ENCODE data around the gene BTNL9. TPM values are rescaled to one million over a fixed set of nuclear protein-coding genes. Genes with fewer than 3 reads are reported as not detected.

The BTNL9 gene
- polyA plus RNA-seq, 1 of the 3 experiments (the other 2 are of a cell fraction): not detected

DNA sequence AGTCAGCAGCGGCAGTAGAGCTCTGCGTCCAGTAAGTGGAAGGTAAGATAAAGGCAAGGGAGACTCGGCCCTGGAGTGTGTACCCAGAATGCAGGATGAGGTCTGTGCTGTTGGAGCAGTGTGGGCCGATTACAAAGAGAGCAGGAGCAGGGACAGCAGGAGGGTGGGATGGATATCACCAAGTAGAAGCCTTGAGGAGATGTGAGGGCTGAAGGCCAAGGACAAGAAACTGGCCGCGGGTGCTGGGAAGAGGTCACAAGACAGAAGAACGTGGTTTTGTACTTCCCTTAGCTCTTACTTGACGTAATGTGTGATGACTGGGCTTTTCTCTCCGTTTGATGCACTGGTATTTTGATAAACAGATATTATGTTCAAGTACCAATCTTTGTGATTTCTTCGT, 47.2 kb downstream of the BTNL9 start:
- Histone ChIP-seq H3K27me3 (ENCODE audit: insufficient read depth) (peaks cover 28% of the 10 kb centered on the region), H3K9me2 (no peaks in the 10 kb centered on the region), H4K20me1 (ENCODE audit: insufficient read depth) (no peaks in the 10 kb centered on the region), H3K79me2 (ENCODE audit: insufficient read depth) (no peaks in the 10 kb centered on the region), H3K36me3 (replicated peaks in 1 of 2; ENCODE audit: control insufficient read depth in 1 of 2, insufficient read depth in 2 of 2, low read length in 1 of 2) (no peaks in the 10 kb centered on the region), H3K4me2 (no peak overlapping the region), H3K27ac (ENCODE audit: low read depth in 2 of 2, low read length in 1 of 2) (no peak overlapping the region), H3K4me1 (ENCODE audit: control insufficient read depth in 1 of 2, insufficient read depth in 2 of 2, low read depth in 1 of 2, low read length in 1 of 2) (no peaks in the 10 kb centered on the region), H3K4me3 (ENCODE audit: low read depth in 2 of 2, low read length in 1 of 2) (no peak overlapping the region), H3K9me3 (no peaks in the 10 kb centered on the region), H2AFZ (ENCODE audit: low read depth) (no peak overlapping the region), H3F3A (replicated peaks; ENCODE audit: insufficient read depth) (no peaks in the 10 kb centered on the region), H3K9ac (no peak overlapping the region)
- TF ChIP-seq NRF1 (IDR thresholded peaks at IDR 0.05; ENCODE audit: low read depth, low read length): no peak
- TF ChIP-seq USF1 (IDR thresholded peaks at IDR 0.05; ENCODE audit: borderline replicate concordance, low read depth): no peak
- TF ChIP-seq, protein P1, sequence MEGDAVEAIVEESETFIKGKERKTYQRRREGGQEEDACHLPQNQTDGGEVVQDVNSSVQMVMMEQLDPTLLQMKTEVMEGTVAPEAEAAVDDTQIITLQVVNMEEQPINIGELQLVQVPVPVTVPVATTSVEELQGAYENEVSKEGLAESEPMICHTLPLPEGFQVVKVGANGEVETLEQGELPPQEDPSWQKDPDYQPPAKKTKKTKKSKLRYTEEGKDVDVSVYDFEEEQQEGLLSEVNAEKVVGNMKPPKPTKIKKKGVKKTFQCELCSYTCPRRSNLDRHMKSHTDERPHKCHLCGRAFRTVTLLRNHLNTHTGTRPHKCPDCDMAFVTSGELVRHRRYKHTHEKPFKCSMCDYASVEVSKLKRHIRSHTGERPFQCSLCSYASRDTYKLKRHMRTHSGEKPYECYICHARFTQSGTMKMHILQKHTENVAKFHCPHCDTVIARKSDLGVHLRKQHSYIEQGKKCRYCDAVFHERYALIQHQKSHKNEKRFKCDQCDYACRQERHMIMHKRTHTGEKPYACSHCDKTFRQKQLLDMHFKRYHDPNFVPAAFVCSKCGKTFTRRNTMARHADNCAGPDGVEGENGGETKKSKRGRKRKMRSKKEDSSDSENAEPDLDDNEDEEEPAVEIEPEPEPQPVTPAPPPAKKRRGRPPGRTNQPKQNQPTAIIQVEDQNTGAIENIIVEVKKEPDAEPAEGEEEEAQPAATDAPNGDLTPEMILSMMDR (IDR thresholded peaks at IDR 0.05): no peak
- TF ChIP-seq JUND (IDR thresholded peaks at IDR 0.05): no peak
- TF ChIP-seq TEAD4 (IDR thresholded peaks at IDR 0.05; ENCODE audit: borderline replicate concordance, insufficient read depth): no peak
- TF ChIP-seq CHD2 (IDR thresholded peaks at IDR 0.05; ENCODE audit: low read length, partially characterized antibody): no peak
- no peak for TF ChIP-seq ZBTB33 (IDR thresholded peaks at IDR 0.05; ENCODE audit: borderline replicate concordance, low read depth)
- TF ChIP-seq MEF2A (IDR thresholded peaks at IDR 0.05; ENCODE audit: borderline replicate concordance, low read depth): no peak
- TF ChIP-seq, protein P2, sequence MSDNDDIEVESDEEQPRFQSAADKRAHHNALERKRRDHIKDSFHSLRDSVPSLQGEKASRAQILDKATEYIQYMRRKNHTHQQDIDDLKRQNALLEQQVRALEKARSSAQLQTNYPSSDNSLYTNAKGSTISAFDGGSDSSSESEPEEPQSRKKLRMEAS (IDR thresholded peaks at IDR 0.05; ENCODE audit: low read depth): no peak
- no peak for TF ChIP-seq GATA2 (CRISPR knock-in tag; IDR thresholded peaks at IDR 0.05)
- no peak for TF ChIP-seq FOXJ3 (CRISPR knock-in tag; IDR thresholded peaks at IDR 0.05)
- POLR2A ChIA-PET: no interaction called here
- 29% methylated on average over 10 of the region's 10 CpGs for WGBS (ENCODE audit: low lambda C conversion rate)
- no peak for DNase-seq
- CTCF ChIA-PET: interaction anchor here (1.2 kb wide), 1 partner anchor 13 kb away, joined by 3 read pairs; no protein-coding TSS in a partner anchor

GRCh38 chr5:181088289-181088688, 48.2 kb downstream of the BTNL9 start:
- Histone ChIP-seq H3K4me1 (ENCODE audit: control insufficient read depth in 1 of 2, insufficient read depth in 2 of 2, low read depth in 1 of 2, low read length in 1 of 2) (no peaks in the 10 kb centered on the region), H4K20me1 (ENCODE audit: insufficient read depth) (no peaks in the 10 kb centered on the region), H3K27ac (ENCODE audit: low read depth in 2 of 2, low read length in 1 of 2) (no peak overlapping the region), H3K4me3 (ENCODE audit: low read depth in 2 of 2, low read length in 1 of 2) (no peak overlapping the region), H3K9ac (no peak overlapping the region), H3K4me2 (no peak overlapping the region), H3F3A (replicated peaks; ENCODE audit: insufficient read depth) (no peaks in the 10 kb centered on the region), H3K36me3 (replicated peaks in 1 of 2; ENCODE audit: control insufficient read depth in 1 of 2, insufficient read depth in 2 of 2, low read length in 1 of 2) (no peaks in the 10 kb centered on the region), H3K27me3 (ENCODE audit: insufficient read depth) (peaks cover 25% of the 10 kb centered on the region), H3K9me3 (no peaks in the 10 kb centered on the region), H2AFZ (ENCODE audit: low read depth) (no peak overlapping the region), H3K9me2 (no peaks in the 10 kb centered on the region), H3K79me2 (ENCODE audit: insufficient read depth) (no peaks in the 10 kb centered on the region)
- no peak for DNase-seq
- TF ChIP-seq, protein P1 (IDR thresholded peaks at IDR 0.05): peak; percentile 31; the same call in 1 of the 2 replicates
- TF ChIP-seq RAD21 (IDR thresholded peaks at IDR 0.05; ENCODE audit: low read length): no peak
- CTCF ChIA-PET: interaction anchor here (1.2 kb wide), 1 partner anchor 12 kb away, joined by 3 read pairs; no protein-coding TSS in a partner anchor
- POLR2A ChIA-PET: no interaction called here
- 41% methylated on average over 10 of the region's 10 CpGs for WGBS (ENCODE audit: low lambda C conversion rate)

All from SK-N-SH (cell line).